ENCODE data around the gene ATXN7L2.

Gene ATXN7L2

GRCh38 chr1:109447524-109447923 lies 36.2 kb upstream of the ATXN7L2 start:
- Histone ChIP-seq H3K27ac (no peak overlapping the region), H3K4me3 (no peak overlapping the region)
- TF ChIP-seq, protein P1, sequence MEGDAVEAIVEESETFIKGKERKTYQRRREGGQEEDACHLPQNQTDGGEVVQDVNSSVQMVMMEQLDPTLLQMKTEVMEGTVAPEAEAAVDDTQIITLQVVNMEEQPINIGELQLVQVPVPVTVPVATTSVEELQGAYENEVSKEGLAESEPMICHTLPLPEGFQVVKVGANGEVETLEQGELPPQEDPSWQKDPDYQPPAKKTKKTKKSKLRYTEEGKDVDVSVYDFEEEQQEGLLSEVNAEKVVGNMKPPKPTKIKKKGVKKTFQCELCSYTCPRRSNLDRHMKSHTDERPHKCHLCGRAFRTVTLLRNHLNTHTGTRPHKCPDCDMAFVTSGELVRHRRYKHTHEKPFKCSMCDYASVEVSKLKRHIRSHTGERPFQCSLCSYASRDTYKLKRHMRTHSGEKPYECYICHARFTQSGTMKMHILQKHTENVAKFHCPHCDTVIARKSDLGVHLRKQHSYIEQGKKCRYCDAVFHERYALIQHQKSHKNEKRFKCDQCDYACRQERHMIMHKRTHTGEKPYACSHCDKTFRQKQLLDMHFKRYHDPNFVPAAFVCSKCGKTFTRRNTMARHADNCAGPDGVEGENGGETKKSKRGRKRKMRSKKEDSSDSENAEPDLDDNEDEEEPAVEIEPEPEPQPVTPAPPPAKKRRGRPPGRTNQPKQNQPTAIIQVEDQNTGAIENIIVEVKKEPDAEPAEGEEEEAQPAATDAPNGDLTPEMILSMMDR (IDR thresholded peaks at IDR 0.05), result no peak
- DNase-seq (ENCODE audit: low spot score), result no peak

GRCh38 chr1:109454497-109455133 lies 29.1 kb upstream of the ATXN7L2 start:
- TF ChIP-seq, protein P1 (IDR thresholded peaks at IDR 0.05), result no peak
- Histone ChIP-seq H3K4me3 (no peak overlapping the region), H3K27ac (no peak overlapping the region)
- DNase-seq (ENCODE audit: low spot score), result no peak

DNA sequence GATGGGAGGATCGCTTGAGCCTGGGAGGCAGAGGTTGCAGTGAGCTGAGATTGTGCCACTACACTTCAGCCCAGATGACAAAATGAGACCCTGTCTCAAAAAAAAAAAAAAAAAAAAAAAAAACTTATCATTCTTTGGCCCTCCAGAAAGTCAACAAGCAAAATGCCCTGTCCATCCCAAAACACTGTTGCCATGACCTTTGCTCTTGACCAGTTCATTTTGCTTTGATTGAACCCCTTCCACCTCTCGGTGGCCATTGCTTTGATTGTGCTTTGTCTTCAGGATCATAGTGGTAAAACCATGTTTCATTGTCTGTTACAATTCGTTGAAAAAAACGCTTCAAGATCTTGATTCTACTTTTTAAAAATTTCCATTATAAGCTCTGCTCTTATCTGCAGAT lies 25.9 kb upstream of the ATXN7L2 start:
- TF ChIP-seq, protein P1 (IDR thresholded peaks at IDR 0.05), result no peak
- Histone ChIP-seq H3K4me3 (no peak overlapping the region), H3K27ac (no peak overlapping the region)
- no peak for DNase-seq (ENCODE audit: low spot score)

GRCh38 chr1:109466125-109466451 lies 17.6 kb upstream of the ATXN7L2 start:
- H3K27ac ChIP-seq, result peak overlapping the region; percentile 64 to 82
- DNase-seq (ENCODE audit: low spot score), result no peak
- TF ChIP-seq, protein P1 (IDR thresholded peaks at IDR 0.05), result no peak
- H3K4me3 ChIP-seq, result peak overlapping the region; percentile 77

- H3K4me3 ChIP-seq, result peak within 1 kb of the TSS; percentile 77
- H3K27ac ChIP-seq, result peak within 1 kb of the TSS; percentile 64 to 82
- TF ChIP-seq, protein P1 (IDR thresholded peaks at IDR 0.05), result no peak
- peak; percentile 84 for DNase-seq (ENCODE audit: low spot score)
Observed at GRCh38 chr1:109466452-109467300, 17.0 kb upstream of the ATXN7L2 start, which contains the start of gene SYPL2. Gene SYPL2 (plus strand): TSS chr1:109466546. CDS start chr1:109466844, 298 bp downstream.

DNA sequence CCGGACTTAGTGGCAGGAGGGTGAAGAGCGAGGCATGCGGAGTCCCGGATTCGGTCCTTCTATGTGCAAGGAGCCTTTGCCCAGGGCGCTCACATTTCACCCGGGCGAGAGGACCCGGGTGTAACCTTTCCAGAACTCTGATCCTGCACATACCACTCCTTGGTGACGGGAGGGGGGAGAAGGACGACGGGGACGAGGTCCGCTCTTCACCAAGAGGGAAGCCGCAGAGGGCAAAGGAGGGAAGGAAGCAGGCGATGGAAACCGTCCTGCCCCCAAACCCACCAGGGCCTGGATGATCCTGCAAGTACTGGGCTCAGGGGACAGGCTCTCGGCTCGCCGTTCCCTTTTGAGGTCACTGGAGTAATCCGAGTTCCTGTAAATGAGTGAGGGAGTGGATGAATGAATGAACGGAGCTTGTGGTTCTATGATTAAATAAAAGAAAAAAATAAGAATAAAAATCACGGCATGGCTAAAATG lies 16.4 kb upstream of the ATXN7L2 start:
- H3K4me3 ChIP-seq, result peak overlapping the region; percentile 77
- TF ChIP-seq, protein P1 (IDR thresholded peaks at IDR 0.05), result no peak
- H3K27ac ChIP-seq, result peak overlapping the region; percentile 64 to 82
- DNase-seq (ENCODE audit: low spot score), result no peak

All from coronary artery (tissue), 2 donors.